22Rv1 (cell line): ENCODE measurements around the gene TBXT.

ENCODE experiments used
- CTCF ChIP-seq: fragments of 450-650 bp; IDR thresholded peaks from 2 replicates; pipeline ENCODE4 v1.5.1; 2017; ENCODE audit warnings: mild to moderate bottlenecking
- ZFX ChIP-seq: fragments of 450-650 bp; IDR thresholded peaks from 2 replicates; pipeline ENCODE4 v1.6.1; 2017; ENCODE audit warnings: antibody characterized with exemption, borderline replicate concordance

- TF ChIP-seq ZFX = no peak
- TF ChIP-seq CTCF = no peak
These were observed 5.8 kb upstream of the TBXT start for GRCh38 chr6:166173281-166173951.
